ENCODE data around the gene GNAT2. TPM values are rescaled to one million over a fixed set of nuclear protein-coding genes. Genes with fewer than 3 reads are reported as not detected.
A peak's percentile ranks its signal among the peaks of the same experiment; 100 is the strongest.

The GNAT2 gene
- total RNA-seq, 1 donor from 2014 or later, result not detected

GRCh38 chr1:109655615-109656519, 36.5 kb upstream of the GNAT2 start, which contains the start of gene GSTM4:
TSS of gene GSTM4 (plus strand) at chr1:109656099. CDS start at chr1:109656390, 291 bp downstream.
- TF ChIP-seq CTCF (conservative IDR thresholded peaks at IDR 0.05), result no peak
- Mint-ChIP-seq H3K27ac (peak within 1 kb of the TSS; percentile 69), H3K27me3 (peaks cover 17% of the 10 kb centered on the region), H3K4me3 (peak within 1 kb of the TSS; percentile 97), H3K9me3 (no peaks in the 10 kb centered on the region), H3K36me3 (no peaks in the 10 kb centered on the region), H3K4me1 (ENCODE audit: unreplicated experiment) (peaks cover 38% of the 10 kb centered on the region)
- DNase-seq (ENCODE audit: extremely low spot score, unreplicated experiment), result no peak

GRCh38 chr1:109654519-109654918, 35.1 kb upstream of the GNAT2 start:
- Mint-ChIP-seq H3K36me3 (no peaks in the 10 kb centered on the region), H3K9me3 (no peaks in the 10 kb centered on the region), H3K27ac (no peak overlapping the region), H3K27me3 (peaks cover 22% of the 10 kb centered on the region), H3K4me3 (peak overlapping the region; percentile 97), H3K4me1 (ENCODE audit: unreplicated experiment) (peaks cover 34% of the 10 kb centered on the region)
- no peak for TF ChIP-seq CTCF (conservative IDR thresholded peaks at IDR 0.05)
- no peak for DNase-seq (ENCODE audit: extremely low spot score, unreplicated experiment)

GRCh38 chr1:109653306-109653705, 33.9 kb upstream of the GNAT2 start:
- H3K36me3 Mint-ChIP-seq, result no peaks in the 10 kb centered on the region
- DNase-seq (ENCODE audit: extremely low spot score, unreplicated experiment), result no peak

GRCh38 chr1:109652402-109652801, 33.0 kb upstream of the GNAT2 start:
- TF ChIP-seq CTCF (conservative IDR thresholded peaks at IDR 0.05), result no peak
- peaks cover 22% of the 10 kb centered on the region for H3K27me3 Mint-ChIP-seq
- no peak for DNase-seq (ENCODE audit: extremely low spot score, unreplicated experiment)
- peaks cover 23% of the 10 kb centered on the region for H3K4me1 Mint-ChIP-seq (ENCODE audit: unreplicated experiment)
- H3K27ac Mint-ChIP-seq, result no peak overlapping the region
- H3K9me3 Mint-ChIP-seq, result no peaks in the 10 kb centered on the region
- no peak overlapping the region for H3K4me3 Mint-ChIP-seq
- H3K36me3 Mint-ChIP-seq, result no peaks in the 10 kb centered on the region

More at GRCh38 chr1:109653306-109653705, 33.9 kb upstream of the GNAT2 start:
- Mint-ChIP-seq H3K4me1 (ENCODE audit: unreplicated experiment) (peaks cover 32% of the 10 kb centered on the region), H3K27me3 (peaks cover 22% of the 10 kb centered on the region), H3K4me3 (peak overlapping the region; percentile 60), H3K9me3 (no peaks in the 10 kb centered on the region), H3K27ac (no peak overlapping the region)
- TF ChIP-seq CTCF (conservative IDR thresholded peaks at IDR 0.05), result no peak

- H3K4me3 Mint-ChIP-seq, result no peak overlapping the region
- peaks cover 18% of the 10 kb centered on the region for H3K4me1 Mint-ChIP-seq (ENCODE audit: unreplicated experiment)
- no peaks in the 10 kb centered on the region for H3K36me3 Mint-ChIP-seq
- no peak for TF ChIP-seq CTCF (conservative IDR thresholded peaks at IDR 0.05)
- no peak overlapping the region for H3K27ac Mint-ChIP-seq
- H3K27me3 Mint-ChIP-seq, result peaks cover 22% of the 10 kb centered on the region
- no peak for DNase-seq (ENCODE audit: extremely low spot score, unreplicated experiment)
- H3K9me3 Mint-ChIP-seq, result peaks cover 4% of the 10 kb centered on the region
Observed at GRCh38 chr1:109650609-109651008, 31.2 kb upstream of the GNAT2 start.

Data from type B pancreatic cell (in vitro differentiated cells).